Body of pancreas (tissue), 4 donors: ENCODE measurements around the gene AOC3.

Experiments
- POLR2A ChIP-seq, 3 donors: fragments of 450-650 bp; IDR thresholded peaks; one replicate each; pipeline ENCODE4 v1.6.1; 2016; ENCODE audit warnings: antibody characterized with exemption in 3 of 3, mild to moderate bottlenecking in 2 of 3
- TF ChIP-seq, protein P1 (sequence below), 7 experiments: fragments of 450-650 bp in 4 of 7; fragments of 200-600 bp in 3 of 7; sonication (generic) in 3 of 7; IDR thresholded peaks; one replicate each; pipeline ENCODE4 v1.5.1; 2016 to 2019; ENCODE audit warnings: antibody characterized with exemption in 7 of 7

DNA sequence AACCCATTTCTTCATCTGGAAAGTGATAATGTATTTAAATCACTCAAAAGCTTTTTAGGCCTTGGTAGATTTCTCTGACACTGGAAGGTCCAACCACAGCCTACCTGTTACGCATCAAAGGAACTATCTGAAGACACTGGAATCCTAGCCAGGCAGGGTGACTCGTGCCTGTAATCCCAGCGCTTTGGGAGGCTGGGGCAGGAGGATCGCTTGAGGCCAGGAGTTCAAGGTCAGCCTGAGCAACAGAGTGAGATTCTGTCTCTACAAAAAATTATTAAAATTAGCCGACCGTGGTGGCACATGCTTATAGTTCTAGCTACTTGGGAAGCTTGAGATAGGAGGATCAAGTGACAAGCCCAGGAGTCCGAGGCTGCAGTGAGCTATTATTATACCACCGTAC lies 31.2 kb downstream of the AOC3 start:
- TF ChIP-seq, protein P1, sequence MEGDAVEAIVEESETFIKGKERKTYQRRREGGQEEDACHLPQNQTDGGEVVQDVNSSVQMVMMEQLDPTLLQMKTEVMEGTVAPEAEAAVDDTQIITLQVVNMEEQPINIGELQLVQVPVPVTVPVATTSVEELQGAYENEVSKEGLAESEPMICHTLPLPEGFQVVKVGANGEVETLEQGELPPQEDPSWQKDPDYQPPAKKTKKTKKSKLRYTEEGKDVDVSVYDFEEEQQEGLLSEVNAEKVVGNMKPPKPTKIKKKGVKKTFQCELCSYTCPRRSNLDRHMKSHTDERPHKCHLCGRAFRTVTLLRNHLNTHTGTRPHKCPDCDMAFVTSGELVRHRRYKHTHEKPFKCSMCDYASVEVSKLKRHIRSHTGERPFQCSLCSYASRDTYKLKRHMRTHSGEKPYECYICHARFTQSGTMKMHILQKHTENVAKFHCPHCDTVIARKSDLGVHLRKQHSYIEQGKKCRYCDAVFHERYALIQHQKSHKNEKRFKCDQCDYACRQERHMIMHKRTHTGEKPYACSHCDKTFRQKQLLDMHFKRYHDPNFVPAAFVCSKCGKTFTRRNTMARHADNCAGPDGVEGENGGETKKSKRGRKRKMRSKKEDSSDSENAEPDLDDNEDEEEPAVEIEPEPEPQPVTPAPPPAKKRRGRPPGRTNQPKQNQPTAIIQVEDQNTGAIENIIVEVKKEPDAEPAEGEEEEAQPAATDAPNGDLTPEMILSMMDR (IDR thresholded peaks at IDR 0.05) = no peak
- no peak for TF ChIP-seq POLR2A (IDR thresholded peaks at IDR 0.05)
